ENCODE data around the gene ANKRD13A.
"Not testable (repeated sequence)": the region's sequence is repeated elsewhere in the genome, so short reads cannot be mapped to it uniquely, and the experiment has no call there.

ANKRD13A gene

GRCh38 chr12:110059651-110060000, 60.4 kb downstream of the ANKRD13A start:
- TF ChIP-seq GATA1 (IDR thresholded peaks at IDR 0.05; ENCODE audit: low read depth, low read length) (no peak), POLR2A (IDR thresholded peaks at IDR 0.05; ENCODE audit: low read length) (no peak)

GRCh38 chr12:110062241-110062640, 63.0 kb downstream of the ANKRD13A start:
- TF ChIP-seq GATA1 (IDR thresholded peaks at IDR 0.05; ENCODE audit: low read depth, low read length) (no peak), POLR2A (IDR thresholded peaks at IDR 0.05; ENCODE audit: low read length) (no peak)
- DNase-seq, result no peak

More at GRCh38 chr12:110059651-110060000, 60.4 kb downstream of the ANKRD13A start:
- no peak for DNase-seq

GRCh38 chr12:110065540-110065939, 66.3 kb downstream of the ANKRD13A start:
- no peak for DNase-seq
- TF ChIP-seq POLR2A (IDR thresholded peaks at IDR 0.05; ENCODE audit: low read length), result no peak
- TF ChIP-seq GATA1 (IDR thresholded peaks at IDR 0.05; ENCODE audit: low read depth, low read length), result no peak

DNA sequence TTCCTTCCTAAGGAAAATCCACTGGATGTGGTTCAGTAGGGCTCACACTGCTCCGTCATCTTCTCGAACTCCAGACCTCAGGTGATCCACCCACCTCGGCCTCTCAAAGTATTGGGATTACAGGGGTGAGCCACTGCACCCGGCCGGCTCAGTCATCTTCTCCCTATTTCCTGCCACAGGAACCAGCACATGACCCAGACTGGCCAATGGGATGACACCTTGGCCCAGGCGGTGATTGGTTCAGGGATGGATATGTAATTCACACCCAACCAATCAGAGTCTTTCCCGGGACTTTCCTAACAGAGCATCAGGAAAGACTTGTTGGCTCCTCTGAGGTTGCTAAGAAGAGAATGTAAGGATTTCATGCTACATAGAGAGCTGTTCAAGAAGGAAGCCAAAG, 68.3 kb downstream of the ANKRD13A start:
- DNase-seq, result no peak
- TF ChIP-seq POLR2A (IDR thresholded peaks at IDR 0.05; ENCODE audit: low read length) (no peak), GATA1 (IDR thresholded peaks at IDR 0.05; ENCODE audit: low read depth, low read length) (no peak)

GRCh38 chr12:110068115-110068514, 68.9 kb downstream of the ANKRD13A start:
- DNase-seq, result not testable (repeated sequence)

GRCh38 chr12:110068654-110069053, 69.4 kb downstream of the ANKRD13A start:
- TF ChIP-seq POLR2A (IDR thresholded peaks at IDR 0.05; ENCODE audit: low read length), result no peak
- TF ChIP-seq GATA1 (IDR thresholded peaks at IDR 0.05; ENCODE audit: low read depth, low read length), result no peak
- DNase-seq, result no peak

DNA sequence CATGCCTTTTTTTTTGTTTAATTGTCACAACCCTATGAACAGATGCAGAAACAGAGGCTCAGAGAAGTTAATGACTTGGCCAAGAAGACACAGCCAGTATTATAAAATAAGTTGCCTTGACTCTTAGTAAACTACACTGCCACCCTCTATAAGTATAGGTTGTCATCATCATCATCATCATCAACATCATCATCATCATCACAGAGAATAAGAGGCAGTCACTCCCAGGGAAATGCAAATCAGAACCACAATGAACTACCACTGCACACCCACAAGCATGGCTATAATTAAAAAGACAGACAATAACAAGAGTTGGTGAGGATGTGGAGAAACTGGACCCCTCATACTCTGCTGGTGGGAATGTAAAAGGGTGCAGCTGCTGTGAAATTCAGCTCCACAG, 72.3 kb downstream of the ANKRD13A start:
- TF ChIP-seq GATA1 (IDR thresholded peaks at IDR 0.05; ENCODE audit: low read depth, low read length), result no peak
- no peak for DNase-seq

DNA sequence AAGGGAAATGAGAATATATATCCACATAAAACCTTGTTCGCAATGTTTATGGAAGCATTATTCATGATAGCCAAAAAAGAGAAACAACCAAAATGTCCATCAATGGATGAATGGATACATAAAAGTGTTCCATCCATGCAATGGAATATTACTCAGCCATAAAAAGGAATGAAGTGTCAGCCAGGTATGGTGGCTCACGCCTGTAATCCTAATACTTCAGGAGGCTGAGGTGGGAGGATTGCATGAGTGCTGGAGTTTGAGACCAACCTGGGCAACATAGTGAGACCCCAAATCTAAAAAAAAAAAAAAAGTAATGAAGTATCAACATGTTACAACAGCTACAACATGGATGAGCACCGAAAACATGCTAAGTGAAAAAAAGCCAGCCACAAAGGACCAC, 72.7 kb downstream of the ANKRD13A start:
- TF ChIP-seq POLR2A (IDR thresholded peaks at IDR 0.05; ENCODE audit: low read length), result no peak
- no peak for TF ChIP-seq GATA1 (IDR thresholded peaks at IDR 0.05; ENCODE audit: low read depth, low read length)
- no peak for DNase-seq

DNA sequence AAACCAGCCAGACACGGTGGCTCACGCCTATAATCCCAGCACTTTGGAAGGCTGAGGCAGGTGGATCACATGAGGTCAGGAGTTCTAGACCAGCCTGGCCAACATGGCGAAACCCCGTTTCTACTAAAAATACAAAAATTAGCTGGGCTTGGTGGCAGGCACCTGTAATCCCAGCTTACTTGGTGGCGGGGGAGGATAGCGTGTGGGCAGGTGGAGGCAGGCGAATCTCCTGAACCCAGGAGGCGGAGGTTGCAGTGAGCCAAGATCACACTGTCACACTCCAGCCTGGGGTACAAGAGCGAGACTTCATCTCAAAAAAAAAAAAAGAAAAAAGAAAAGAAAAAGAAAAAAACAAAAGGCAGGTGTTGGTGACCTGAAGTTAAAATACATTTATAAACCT, 73.4 kb downstream of the ANKRD13A start:
- DNase-seq, result not testable (repeated sequence)

DNA sequence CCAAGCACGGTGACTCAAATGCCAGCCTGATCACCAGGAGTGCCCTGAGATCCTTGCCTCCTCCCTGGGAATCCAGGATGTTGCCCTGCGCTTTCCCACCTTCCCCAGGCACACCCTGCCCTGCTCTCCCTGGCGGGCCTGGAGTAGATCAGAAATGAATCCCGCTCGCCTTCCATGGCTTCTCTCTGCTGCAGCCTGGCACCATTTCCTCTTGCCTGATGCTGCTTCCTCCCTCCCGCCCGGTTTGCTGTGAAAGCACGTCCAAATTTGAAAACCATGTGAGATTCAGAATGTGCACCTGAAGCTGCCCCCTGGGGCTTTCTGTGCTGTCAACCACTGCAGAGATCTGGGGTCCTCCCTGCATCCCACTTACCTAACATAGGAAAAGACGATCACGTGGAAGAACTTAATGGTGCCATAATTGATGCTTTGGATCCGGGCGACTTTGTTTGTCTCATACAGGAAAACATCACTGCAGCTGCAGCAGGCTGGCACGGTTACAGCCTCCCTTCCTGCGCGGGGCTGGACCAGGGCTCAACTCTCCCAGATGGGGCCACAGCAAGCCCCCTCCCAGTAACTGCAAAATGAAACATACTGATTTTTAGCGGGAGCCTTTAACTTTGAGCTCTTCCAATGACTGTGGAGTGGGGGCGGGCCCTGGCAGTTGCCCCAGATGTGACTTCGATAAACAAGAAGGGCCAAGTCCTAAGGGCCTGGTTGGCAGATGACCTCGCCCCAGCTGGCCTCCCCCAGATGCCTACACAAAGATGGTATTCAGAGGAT, 74.0 kb downstream of the ANKRD13A start:
- TF ChIP-seq GATA1 (IDR thresholded peaks at IDR 0.05; ENCODE audit: low read depth, low read length), result no peak
- TF ChIP-seq POLR2A (IDR thresholded peaks at IDR 0.05; ENCODE audit: low read length), result no peak
- no peak for DNase-seq

DNA sequence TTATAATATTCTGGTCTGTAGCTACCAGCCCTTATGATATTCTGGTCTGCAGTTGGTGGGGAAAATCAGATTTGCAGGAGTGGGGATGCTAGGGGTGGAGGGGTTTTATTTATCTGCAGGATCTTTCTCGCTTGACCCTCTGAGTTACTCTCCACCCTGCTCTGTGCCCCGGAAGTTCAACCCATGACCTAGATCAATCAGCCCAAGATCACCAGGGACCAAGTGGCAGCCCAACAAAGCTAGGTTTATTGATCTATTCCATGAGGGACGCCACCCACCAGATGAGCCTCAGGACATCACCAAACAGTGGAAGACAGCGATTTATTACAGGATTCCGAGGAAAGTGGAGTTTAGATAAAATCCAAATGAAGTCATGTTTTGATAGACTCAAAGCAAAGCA, 74.9 kb downstream of the ANKRD13A start:
- no peak for DNase-seq
- TF ChIP-seq POLR2A (IDR thresholded peaks at IDR 0.05; ENCODE audit: low read length), result no peak

- TF ChIP-seq GATA1 (IDR thresholded peaks at IDR 0.05; ENCODE audit: low read depth, low read length) (no peak), POLR2A (IDR thresholded peaks at IDR 0.05; ENCODE audit: low read length) (no peak)
- DNase-seq, result no peak
Measured at GRCh38 chr12:110075880-110076279, 76.7 kb downstream of the ANKRD13A start.

- TF ChIP-seq GATA1 (IDR thresholded peaks at IDR 0.05; ENCODE audit: low read depth, low read length) (no peak), POLR2A (IDR thresholded peaks at IDR 0.05; ENCODE audit: low read length) (no peak)
- DNase-seq, result no peak
Measured at GRCh38 chr12:110077800-110078199, 78.6 kb downstream of the ANKRD13A start.

DNA sequence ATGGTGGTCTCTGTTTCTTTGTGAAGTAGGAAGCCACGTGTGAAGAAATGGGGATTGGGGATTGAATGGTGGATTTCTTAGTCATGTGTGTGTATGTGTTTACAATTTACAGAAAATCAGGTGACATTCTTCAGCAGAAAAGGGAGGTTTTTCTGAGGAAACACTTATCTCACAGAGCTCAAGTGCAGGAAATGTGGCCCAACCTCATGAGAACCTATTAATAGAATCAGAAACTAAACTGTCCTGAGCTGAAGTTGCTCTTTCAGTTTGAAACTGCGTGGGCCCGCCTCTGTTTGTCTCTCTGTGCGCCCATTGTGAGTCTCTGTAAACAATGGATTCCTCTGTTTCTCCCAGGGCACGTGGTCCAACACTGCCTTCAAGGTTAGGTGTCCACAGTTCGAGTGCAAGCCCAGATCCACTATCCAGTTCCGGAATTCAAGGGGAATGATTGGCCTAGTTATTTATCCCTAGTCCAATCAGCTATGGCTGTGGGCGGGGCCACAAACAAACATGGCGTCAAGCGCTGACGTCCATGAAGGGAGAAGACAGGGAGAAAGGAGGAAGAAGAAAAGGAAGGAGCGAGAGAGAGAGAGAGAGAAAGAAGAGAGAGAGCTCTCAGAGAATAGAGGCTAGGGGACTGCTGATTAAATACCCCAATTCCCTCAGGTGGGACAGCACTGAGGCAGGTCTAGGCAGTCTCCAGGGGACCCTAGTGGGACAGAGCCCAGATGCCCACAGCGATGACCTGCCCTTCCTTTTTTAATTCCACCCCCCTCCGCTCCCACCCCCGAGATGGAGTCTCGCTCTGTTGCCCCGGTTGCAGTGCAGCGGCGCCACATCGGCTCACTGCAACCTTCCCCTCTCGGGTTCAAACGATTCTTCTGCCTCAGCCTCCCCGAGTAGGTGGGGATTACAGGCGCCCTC, 80.5 kb downstream of the ANKRD13A start:
- TF ChIP-seq POLR2A (IDR thresholded peaks at IDR 0.05; ENCODE audit: low read length) (peak; percentile 36), GATA1 (IDR thresholded peaks at IDR 0.05; ENCODE audit: low read depth, low read length) (no peak)
- DNase-seq, result peak; percentile 43 to 49

DNA sequence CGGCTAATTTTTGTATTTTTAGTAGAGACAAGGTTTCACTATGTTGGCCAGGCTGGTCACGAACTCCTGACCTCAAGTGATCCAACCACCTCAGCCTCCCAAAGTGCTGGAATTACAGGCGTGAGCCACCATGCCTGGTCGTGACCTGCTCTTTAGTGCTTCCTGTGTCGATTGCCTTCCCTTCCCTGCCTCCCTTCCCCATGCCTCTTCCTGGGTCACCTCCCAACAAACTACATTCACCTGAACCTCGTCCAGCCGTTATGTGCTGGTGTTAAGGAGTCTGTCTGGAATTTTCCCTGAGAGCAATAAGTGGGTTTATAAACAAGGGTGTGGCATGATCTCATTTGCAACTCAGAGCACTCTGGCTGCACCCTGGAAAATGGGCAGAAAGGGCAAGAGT, 81.2 kb downstream of the ANKRD13A start:
- TF ChIP-seq GATA1 (IDR thresholded peaks at IDR 0.05; ENCODE audit: low read depth, low read length) (no peak), POLR2A (IDR thresholded peaks at IDR 0.05; ENCODE audit: low read length) (no peak)
- DNase-seq, result no peak

Data from erythroblast (primary cell).